Measurements from ENCODE around the gene MACROD2. TPM values are rescaled to one million over a fixed set of nuclear protein-coding genes. Genes with fewer than 3 reads are reported as not detected.

The MACROD2 gene
- total RNA-seq, 1 experiment from 2014 or later = 1.6 TPM

- no peaks in the 10 kb centered on the region for H4K20me1 ChIP-seq (ENCODE audit: control insufficient read depth, insufficient read depth, insufficient read length)
- peaks cover 7 to 23% (median 8%) of the 10 kb centered on the region in 3 experiments; a peak in 6 of 7 replicates for H3K36me3 Mint-ChIP-seq (ENCODE audit: insufficient read depth in 1 of 3, low read depth in 3 of 3)
- H3K27ac ChIP-seq (ENCODE audit: insufficient read length, low read depth, low read length) = no peak overlapping the region
- H3K27ac Mint-ChIP-seq = no peak overlapping the region
- no peak overlapping the region for H3K9ac ChIP-seq (ENCODE audit: extremely low read depth, insufficient read length, low read length)
- peaks cover 5% of the 10 kb centered on the region for H3K9me3 ChIP-seq (ENCODE audit: control insufficient read depth, low read depth, low read length)
- H3K9me3 Mint-ChIP-seq = peaks cover 17 to 20% of the 10 kb centered on the region in 2 experiments
- no peaks in the 10 kb centered on the region for H3K23me2 ChIP-seq (ENCODE audit: insufficient read length, low read depth, low read length, poor library complexity, severe bottlenecking)
- TF ChIP-seq CTCF (conservative IDR thresholded peaks at IDR 0.05) = no peak
- no peak overlapping the region for H3T11ph ChIP-seq (ENCODE audit: low read length)
- no peak overlapping the region for H3K4ac ChIP-seq (ENCODE audit: low read depth, low read length)
- H3K27me3 Mint-ChIP-seq (ENCODE audit: low read depth) = no peaks in the 10 kb centered on the region; the same call in 1 of the 2 replicates
- H3K4me3 Mint-ChIP-seq = no peak overlapping the region
- no peak overlapping the region for H3K23ac ChIP-seq (ENCODE audit: insufficient read length, low read depth, low read length)
- H3K18ac ChIP-seq (ENCODE audit: insufficient read length, low read depth, low read length) = no peak overlapping the region
- no peaks in the 10 kb centered on the region for H3K79me1 ChIP-seq (ENCODE audit: insufficient read depth, low read depth, low read length, poor library complexity, severe bottlenecking)
- no peaks in the 10 kb centered on the region; the same call in 1 of the 2 replicates for H3K27me3 ChIP-seq (ENCODE audit: insufficient read depth, low read length)
- no peak overlapping the region for H2AFZ ChIP-seq (ENCODE audit: low read length)
- no peak overlapping the region for H2BK5ac ChIP-seq (ENCODE audit: insufficient read length, low read length)
- no peak overlapping the region for H4K5ac ChIP-seq (ENCODE audit: insufficient read length, low read depth, low read length)
- H4K8ac ChIP-seq (replicated peaks; ENCODE audit: insufficient read length, low read depth, low read length) = no peak overlapping the region
- no peak for DNase-seq
- H2BK20ac ChIP-seq (ENCODE audit: low read depth, low read length, poor library complexity, severe bottlenecking) = no peak overlapping the region
- WGBS (ENCODE audit: extremely low coverage, insufficient read length, low lambda C conversion rate) = no CpG with 5 or more reads among the region's 2 CpGs
- H3K56ac ChIP-seq (ENCODE audit: insufficient read length, low read depth, low read length) = no peak overlapping the region
- H3K79me2 ChIP-seq (ENCODE audit: insufficient read depth, low read length) = no peaks in the 10 kb centered on the region
- no peak overlapping the region for H2BK120ac ChIP-seq (ENCODE audit: low read depth, low read length, poor library complexity, severe bottlenecking)
- H3K4me1 ChIP-seq (ENCODE audit: insufficient read depth, low read length) = no peaks in the 10 kb centered on the region
- H3K4me2 ChIP-seq (ENCODE audit: insufficient read depth, insufficient read length, low read length) = no peak overlapping the region
- H2BK15ac ChIP-seq (ENCODE audit: low read depth, low read length) = no peak overlapping the region
- H2AK5ac ChIP-seq (ENCODE audit: insufficient read length, low read length) = no peak overlapping the region
- H2BK12ac ChIP-seq (ENCODE audit: insufficient read length, low read depth, low read length) = no peak overlapping the region
- H4K91ac ChIP-seq (ENCODE audit: insufficient read length, low read depth, low read length) = no peak overlapping the region
- H3K4me1 Mint-ChIP-seq = peaks cover 6 to 7% of the 10 kb centered on the region in 2 experiments
- no peak overlapping the region for H3K14ac ChIP-seq (ENCODE audit: insufficient read depth, low read length)
Measured at GRCh38 chr20:14937846-14938245, 942.5 kb downstream of the MACROD2 start.

All from H9 (cell line).